K562 (cell line): ENCODE measurements around the gene ARHGEF26. TPM values are rescaled to one million over a fixed set of nuclear protein-coding genes. Genes with fewer than 3 reads are reported as not detected.

ENCODE experiments used
- ATAC-seq: fragments of 200-7000 bp; cut with Tn5 transposase; 3 replicates; pipeline ENCODE4 v1.9.1; 2020; ENCODE audit warnings: moderate library complexity
- BruUV-seq: library from RNA; stranded (reverse); fragments of 400-500 nt; replicated peaks from 2 replicates; lab custom pipeline; 2021; lab: Mats Ljungman, UMichigan
- CTCF ChIA-PET: fragments of 300-600 bp; formaldehyde crosslinking; extraction: SDS; loops from one replicate; lab custom pipeline; 2021; ENCODE audit warnings: low intra/inter-chr PET ratio; lab: Yijun Ruan, JAX
- POLR2A ChIA-PET: fragments of 300-600, 350-650 bp; sonication (Branson Sonifier 250); formaldehyde crosslinking; extraction: SDS; loops from one replicate; lab custom pipeline; 2021; ENCODE audit warnings: antibody characterized with exemption, inconsistent platforms; lab: Yijun Ruan, JAX
- DNase-seq, 4 experiments: peaks; one replicate each; pipeline versions ENCODE4 v3.0.0 to v3.0.0-alpha.2; 2011 to 2018; ENCODE audit warnings: low spot score in 3 of 4, mixed read lengths in 3 of 4; ENCODE audit errors: extremely low read depth in 1 of 4
- FAIRE-seq: peaks from 2 replicates; lab custom pipeline; 2011; peaks lifted over from hg19 to GRCh38; lab: Jason Lieb, UNC
- H2AFZ ChIP-seq: 2 replicates; pipeline ENCODE4 v1.6.0; 2011; ENCODE audit warnings: low read depth, low read length, control low read depth, inconsistent platforms
- H3K27ac ChIP-seq: fragments of 200-600 bp; 3 replicates; pipeline ENCODE4 v1.8.0; 2011; ENCODE audit warnings: low read depth, mild to moderate bottlenecking, control low read depth, inconsistent platforms, low read length, moderate library complexity, mixed read lengths; ENCODE audit errors: extremely low read depth
- H3K27me3 ChIP-seq, 2 experiments: fragments of 300-600 bp in 1 of 2; 2 replicates in 1 of 2; 3 replicates in 1 of 2; pipeline versions ENCODE4 v1.6.0 to v1.8.0; 2011; ENCODE audit warnings: inconsistent platforms in 2 of 2, low read length in 2 of 2, mild to moderate bottlenecking in 1 of 2, mixed read lengths in 1 of 2, moderate library complexity in 1 of 2; ENCODE audit not compliant: control insufficient read depth in 2 of 2, insufficient read depth in 2 of 2
- H3K36me3 ChIP-seq: fragments of 300-600 bp; 3 replicates; pipeline ENCODE4 v1.8.0; 2011; ENCODE audit warnings: mild to moderate bottlenecking, low read length, inconsistent platforms; ENCODE audit not compliant: control insufficient read depth, insufficient read depth
- H3K4me1 ChIP-seq, 2 experiments: fragments of 200-600 bp in 1 of 2; replicated peaks in 1 of 2; 2 replicates in 1 of 2; 3 replicates in 1 of 2; pipeline versions ENCODE4 v1.5.1 to v1.8.0; 2011; ENCODE audit warnings: inconsistent platforms in 2 of 2, low read length in 2 of 2, mild to moderate bottlenecking in 1 of 2, mixed read lengths in 1 of 2, moderate library complexity in 1 of 2; ENCODE audit not compliant: control insufficient read depth in 2 of 2, insufficient read depth in 2 of 2
- H3K4me2 ChIP-seq: 2 replicates; pipeline ENCODE4 v1.6.1; 2011; ENCODE audit warnings: low read length, control low read depth, inconsistent platforms, mixed read lengths; ENCODE audit not compliant: insufficient read depth
- H3K4me3 ChIP-seq: fragments of 200-600 bp; sonication (generic), shearing (Covaris generic); 2 replicates; pipeline ENCODE4 v1.5.1; 2016; ENCODE audit warnings: control low read depth, inconsistent platforms
- H3K79me2 ChIP-seq: fragments of 200-600 bp; 3 replicates; pipeline ENCODE4 v1.8.0; 2011; ENCODE audit warnings: low read length, inconsistent platforms; ENCODE audit not compliant: control insufficient read depth, insufficient read depth
- H3K9ac ChIP-seq, 2 experiments: 2 replicates each; pipeline versions ENCODE4 v1.6.0 to v1.6.1; 2011; ENCODE audit warnings: low read depth in 2 of 2, low read length in 2 of 2, control low read depth in 1 of 2, inconsistent platforms in 1 of 2, mild to moderate bottlenecking in 1 of 2, mixed read lengths in 1 of 2; ENCODE audit not compliant: insufficient read depth in 1 of 2
- H3K9me1 ChIP-seq: one replicate; pipeline ENCODE4 v1.6.0; 2011; ENCODE audit warnings: inconsistent platforms, mild to moderate bottlenecking, low read length, moderate library complexity; ENCODE audit not compliant: control insufficient read depth, insufficient read depth
- H3K9me3 ChIP-seq: replicated peaks from 2 replicates; pipeline ENCODE4 v1.5.1; 2011; ENCODE audit warnings: low read depth, low read length, inconsistent platforms; ENCODE audit not compliant: control insufficient read depth, insufficient read depth
- H4K20me1 ChIP-seq: replicated peaks from 2 replicates; pipeline ENCODE4 v1.6.1; 2011; ENCODE audit warnings: low read length, inconsistent platforms, mixed read lengths; ENCODE audit not compliant: control insufficient read depth, insufficient read depth
- ATF1 ChIP-seq, 2 experiments: fragments of 450-650 bp in 1 of 2; IDR thresholded peaks; 2 replicates each; pipeline ENCODE4 v1.6.1; 2016; ENCODE audit warnings: missing compliant biosample characterization in 1 of 2, missing genetic modification characterization in 1 of 2
- CREM ChIP-seq: IDR thresholded peaks from 2 replicates; pipeline ENCODE4 v1.6.1; 2014; ENCODE audit warnings: antibody characterized with exemption, low read depth
- CSDE1 ChIP-seq, 2 experiments: fragments of 450-650 bp; IDR thresholded peaks; 2 replicates each; pipeline ENCODE4 v1.6.1; 2016; ENCODE audit warnings: mild to moderate bottlenecking in 1 of 2
- NCOA2 ChIP-seq, 2 experiments: fragments of 450-650 bp; IDR thresholded peaks; 2 replicates each; pipeline ENCODE4 v1.6.1; 2018; ENCODE audit warnings: mild to moderate bottlenecking in 2 of 2, moderate library complexity in 1 of 2; ENCODE audit not compliant: partially characterized antibody in 2 of 2
- PML ChIP-seq: IDR thresholded peaks from 2 replicates; pipeline ENCODE4 v1.6.1; 2012; ENCODE audit warnings: low read length, inconsistent platforms
- PTBP1 ChIP-seq: fragments of 200-400 bp; formaldehyde crosslinking; IDR thresholded peaks from 2 replicates; pipeline ENCODE4 v1.6.1; 2017; ENCODE audit warnings: low read depth, low read length
- RBM39 ChIP-seq: fragments of 200-400 bp; formaldehyde crosslinking; optimal IDR thresholded peaks from 2 replicates; pipeline ENCODE3; 2018; ENCODE audit warnings: low read depth, low read length
- SMAD2 ChIP-seq: fragments of 150-350 bp; IDR thresholded peaks from 2 replicates; pipeline ENCODE4 v1.6.1; 2014; ENCODE audit warnings: low read depth, mild to moderate bottlenecking, low read length
- SP2 ChIP-seq: IDR thresholded peaks from 2 replicates; pipeline ENCODE4 v1.6.1; 2011; ENCODE audit warnings: mild to moderate bottlenecking, low read depth, low read length, moderate library complexity; ENCODE audit not compliant: poor library complexity, severe bottlenecking; ENCODE audit errors: extremely low read depth
- TBP ChIP-seq: optimal IDR thresholded peaks from 2 replicates; pipeline ENCODE3; 2011; ENCODE audit warnings: low read depth, low read length, improper control_type of control experiment
- UBTF ChIP-seq, 2 experiments: IDR thresholded peaks; 2 replicates each; pipeline ENCODE4 v1.6.1; 2012; ENCODE audit warnings: improper control_type of control experiment in 2 of 2, low read depth in 2 of 2, low read length in 2 of 2, borderline replicate concordance in 1 of 2
- XRCC4 ChIP-seq: IDR thresholded peaks from one replicate; pipeline ENCODE4 v1.6.1; 2011; ENCODE audit not compliant: insufficient read depth, insufficient read length; ENCODE audit errors: extremely low read depth
- ZBTB17 ChIP-seq: fragments of 450-650 bp; formaldehyde crosslinking; IDR thresholded peaks from 2 replicates; pipeline ENCODE4 v1.4.0; 2020; ENCODE audit warnings: mild to moderate bottlenecking
- ZBTB26 ChIP-seq: fragments of 450-650 bp; formaldehyde crosslinking; IDR thresholded peaks from 2 replicates; pipeline ENCODE4 v1.4.0; 2022; ENCODE audit warnings: missing genetic modification characterization
- ZBTB5 ChIP-seq: fragments of 450-650 bp; IDR thresholded peaks from 2 replicates; pipeline ENCODE4 v1.6.1; 2017; ENCODE audit warnings: antibody characterized with exemption
- ZBTB7A ChIP-seq: IDR thresholded peaks from 2 replicates; pipeline ENCODE4 v1.6.1; 2011; ENCODE audit warnings: low read depth, mild to moderate bottlenecking, low read length, moderate library complexity, borderline replicate concordance; ENCODE audit not compliant: control insufficient read depth
- ZNF143 ChIP-seq: sonication (generic); formaldehyde crosslinking; IDR thresholded peaks from 2 replicates; pipeline ENCODE4 v1.9.0; 2022; ENCODE audit warnings: mild to moderate bottlenecking, missing genetic modification reagents
- WGBS: fragments of 100-300 bp; shearing (Covaris generic); methylation state at CpG from one replicate; pipeline ENCODE4 v1.1.6; 2016; ENCODE audit warnings: low coverage, mixed read lengths; ENCODE audit not compliant: insufficient coverage; ENCODE audit errors: missing lambda C conversion rate; 5-methylcytosine and 5-hydroxymethylcytosine counted together
- in situ Hi-C: fragments of 300-500 bp; cut with MboI; formaldehyde crosslinking; loops from 4 replicates; pipeline ENCODE4 v1.15.0; 2018; ENCODE audit warnings: inconsistent platforms, mixed read lengths
- intact Hi-C: fragments of 100-400 bp; cut with micrococcal nuclease; formaldehyde crosslinking; loops from 2 replicates; pipeline ENCODE4 v1.14.2; 2022
- polyA plus RNA-seq, 8 experiments: library from polyadenylated mRNA; depleted of rRNA in 4 of 8; stranded (reverse) in 5 of 8; unstranded in 3 of 8; fragments of >200 nt; fragmentation: Nextera tagmentation in 2 of 8; fragmentation: Illumina TruSeq in 1 of 8; extraction: Ambion mirVana in 2 of 8; extraction: Trizol in 1 of 8; gene quantifications; 2 replicates each; pipeline versions ENCODE4 v1.2.1 to v1.2.3, GENCODE V29; 2011 to 2014; ENCODE audit warnings: inconsistent platforms in 1 of 8, missing spikeins in 1 of 8
- total RNA-seq, 7 experiments: library from RNA; depleted of rRNA in 6 of 7; stranded (reverse); fragments of >200 nt in 6 of 7; fragmentation: Illumina TruSeq in 2 of 7; extraction: Trizol in 2 of 7; gene quantifications; 2 replicates each; pipeline versions ENCODE4 v1.2.1 to v1.2.3, GENCODE V29; 2011 to 2021; ENCODE audit warnings: low replicate concordance in 1 of 7

ARHGEF26 gene
- total and polyA plus RNA-seq, 9 of the 15 experiments (the other 6 are each of a cell fraction or from before 2014, with no cell fraction given) = 0.01 to 0.11 (median 0.04) TPM; not detected in 2

GRCh38 chr3:154184582-154184981 lies 63.4 kb downstream of the ARHGEF26 start (continued):
- TF ChIP-seq ZBTB5 = no peak
- no peak for TF ChIP-seq XRCC4
- no peak for TF ChIP-seq SMAD2
- TF ChIP-seq TBP = no peak

GRCh38 chr3:154188437-154188836 lies 67.2 kb downstream of the ARHGEF26 start:
- CTCF ChIA-PET = no interaction called here
- Histone ChIP-seq H3K79me2 (no peaks in the 10 kb centered on the region), H3K4me2 (no peak overlapping the region), H3K36me3 (no peaks in the 10 kb centered on the region), H3K4me3 (no peak overlapping the region), H3K4me1 (no peaks in the 10 kb centered on the region), H3K27ac (no peak overlapping the region), H3K27me3 (peaks cover 0 to 3% of the 10 kb centered on the region in 2 experiments; a peak in 1 of 5 replicates), H3K9me3 (no peaks in the 10 kb centered on the region), H4K20me1 (no peaks in the 10 kb centered on the region), H3K9ac (no peak overlapping the region), H2AFZ (no peak overlapping the region), H3K9me1 (no peaks in the 10 kb centered on the region)
- DNase-seq (no peak), FAIRE-seq (no peak), ATAC-seq (no peak)
- WGBS = 0% methylated on average over 3 of the region's 3 CpGs
- intact Hi-C loops = no loop called here
- in situ Hi-C loops = no loop called here
- POLR2A ChIA-PET = no interaction called here
- no TSS peak for BruUV-seq
- TF ChIP-seq RBM39 = no peak
- TF ChIP-seq CSDE1 (IDR thresholded peaks at IDR 0.05) = no peak
- TF ChIP-seq UBTF (IDR thresholded peaks at IDR 0.05; ENCODE audit: borderline replicate concordance in 1 of 2, low read depth in 2 of 2, low read length in 2 of 2) = no peak
- no peak for TF ChIP-seq CREM
- no peak for TF ChIP-seq SP2
- TF ChIP-seq ZBTB7A = no peak
- TF ChIP-seq PTBP1 = no peak
- no peak for TF ChIP-seq ZBTB17 (CRISPR knock-in tag)
- no peak for TF ChIP-seq ZNF143 (CRISPR knock-in tag)
- TF ChIP-seq ATF1 (CRISPR knock-in tag; IDR thresholded peaks at IDR 0.05) = no peak
- no peak for TF ChIP-seq ATF1 (tag; IDR thresholded peaks at IDR 0.05)
- TF ChIP-seq ZBTB26 (CRISPR knock-in tag) = no peak
- TF ChIP-seq PML = no peak
- no peak for TF ChIP-seq NCOA2 (IDR thresholded peaks at IDR 0.05; ENCODE audit: partially characterized antibody in 2 of 2)
